ENCODE data around the gene SPATA2L.

Gene SPATA2L

GRCh38 chr16:89727406-89728120 is 26.1 kb upstream of the SPATA2L start:
- no peak for DNase-seq (ENCODE audit: low spot score)

DNA sequence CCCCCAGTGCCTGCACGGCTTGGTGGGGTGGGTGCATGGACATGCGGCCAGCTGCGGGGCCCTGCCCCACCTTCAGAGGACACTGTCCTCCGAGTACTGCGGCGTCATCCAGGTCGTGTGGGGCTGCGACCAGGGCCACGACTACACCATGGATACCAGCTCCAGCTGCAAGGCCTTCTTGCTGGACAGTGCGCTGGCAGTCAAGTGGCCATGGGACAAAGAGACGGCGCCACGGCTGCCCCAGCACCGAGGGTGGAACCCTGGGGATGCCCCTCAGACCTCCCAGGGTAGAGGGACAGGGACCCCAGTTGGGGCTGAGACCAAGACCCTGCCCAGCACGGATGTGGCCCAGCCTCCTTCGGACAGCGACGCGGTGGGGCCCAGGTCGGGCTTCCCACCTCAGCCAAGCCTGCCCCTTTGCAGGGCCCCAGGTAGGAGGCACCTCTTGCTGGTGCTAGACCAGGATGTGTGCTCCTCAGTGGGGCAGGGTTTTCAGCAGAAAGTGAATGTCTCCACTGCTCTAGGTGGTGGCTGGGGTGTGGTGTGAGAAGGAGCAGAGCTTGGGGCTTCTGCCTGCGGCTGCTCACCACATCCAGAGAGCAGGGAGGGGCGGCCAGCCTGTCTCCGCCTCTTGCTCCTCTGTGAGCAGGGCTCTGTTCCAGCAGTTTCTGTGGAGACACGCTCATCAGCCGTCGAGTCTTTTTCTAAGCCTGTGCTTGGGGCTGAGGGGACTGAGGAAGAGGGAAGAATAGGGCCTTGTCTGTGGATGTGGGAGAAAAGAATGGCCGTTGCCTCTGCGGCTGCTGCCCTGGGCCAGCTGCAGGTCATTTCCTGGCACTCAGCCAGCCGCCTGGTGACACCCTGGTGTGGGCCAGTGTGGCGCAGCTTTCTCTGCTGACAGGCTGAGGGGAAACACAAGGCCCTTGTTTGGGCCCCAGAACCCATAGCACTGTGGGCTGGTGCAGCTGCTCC is 22.1 kb upstream of the SPATA2L start:
- DNase-seq (ENCODE audit: low spot score): no peak

DNA sequence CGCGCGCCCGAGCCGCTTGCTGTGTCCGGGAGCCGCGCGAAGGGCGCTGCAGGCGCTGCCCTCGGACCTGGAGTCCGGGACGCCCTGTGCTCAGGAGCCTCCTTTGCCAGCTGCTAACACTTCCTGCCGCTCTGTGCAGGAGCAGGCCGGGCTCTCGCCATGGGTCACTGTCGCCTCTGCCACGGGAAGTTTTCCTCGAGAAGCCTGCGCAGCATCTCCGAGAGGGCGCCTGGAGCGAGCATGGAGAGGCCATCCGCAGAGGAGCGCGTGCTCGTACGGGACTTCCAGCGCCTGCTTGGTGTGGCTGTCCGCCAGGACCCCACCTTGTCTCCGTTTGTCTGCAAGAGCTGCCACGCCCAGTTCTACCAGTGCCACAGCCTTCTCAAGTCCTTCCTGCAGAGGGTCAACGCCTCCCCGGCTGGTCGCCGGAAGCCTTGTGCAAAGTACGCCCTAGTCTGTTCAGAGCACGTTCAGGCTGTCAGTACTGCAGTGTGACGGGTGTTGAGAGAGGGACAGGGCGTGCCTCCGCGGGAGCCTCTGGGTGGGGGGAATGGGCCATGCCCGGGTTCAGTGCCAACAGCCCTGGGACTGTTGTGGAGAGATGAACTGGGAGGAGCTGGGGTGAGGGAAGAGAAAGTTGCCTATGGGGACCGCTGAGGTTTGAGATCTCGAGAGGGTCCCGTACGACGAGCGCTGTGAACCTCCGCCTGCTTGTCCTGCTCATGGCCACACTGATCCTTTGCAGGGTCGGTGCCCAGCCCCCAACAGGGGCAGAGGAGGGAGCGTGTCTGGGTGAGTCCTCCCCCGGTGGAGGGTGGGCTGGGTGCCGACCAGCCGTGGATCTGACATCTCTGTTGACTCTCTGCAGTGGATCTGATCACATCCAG is 21.1 kb upstream of the SPATA2L start:
- peak; percentile 86 for DNase-seq (ENCODE audit: low spot score)

- peak; percentile 65 for DNase-seq (ENCODE audit: low spot score)
Observed at GRCh38 chr16:89721546-89722391, 20.3 kb upstream of the SPATA2L start.

DNA sequence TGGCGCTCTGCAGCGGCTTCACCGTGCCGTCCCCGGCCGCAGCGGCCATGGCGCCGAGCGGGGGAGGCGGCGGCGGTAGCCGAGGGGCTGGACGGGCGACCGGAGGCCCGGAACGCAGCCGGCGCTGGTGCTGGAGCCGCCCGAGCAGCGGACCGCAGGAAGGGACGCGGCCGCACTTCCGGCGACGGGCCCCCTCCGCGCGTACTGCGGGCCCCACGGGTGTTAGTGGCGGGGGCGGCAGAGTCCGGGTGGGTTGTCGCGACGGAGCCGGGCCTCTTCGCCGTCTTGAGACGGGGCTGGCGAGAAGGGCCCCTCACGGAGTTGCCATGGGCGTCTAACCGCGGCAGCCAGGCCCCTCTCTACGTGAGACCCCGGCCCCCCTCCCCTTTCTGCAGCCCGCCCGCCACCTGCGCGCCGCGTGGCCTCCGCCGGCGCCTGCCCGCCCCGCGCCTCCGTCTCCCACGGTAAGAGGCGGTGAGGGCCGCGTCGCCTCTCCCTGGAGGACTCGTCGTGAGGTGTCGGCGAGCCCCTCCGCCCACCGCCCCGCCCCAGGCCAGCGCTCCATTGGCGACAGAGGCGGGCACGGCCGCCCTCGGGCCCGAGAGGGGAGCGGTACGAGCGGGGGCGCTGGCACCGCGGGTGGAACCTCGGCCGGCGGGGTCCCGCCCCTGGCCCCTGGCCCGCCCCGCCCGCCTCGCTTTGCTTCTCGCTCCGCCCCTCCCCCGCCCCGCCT is 19.5 kb upstream of the SPATA2L start, which contains the start of the genes VPS9D1 and ZNF276:
TSS of gene VPS9D1 (minus strand) at position 86 of the 733 bp plus-strand sequence. CDS start at position 49, 37 bp downstream.
TSS of gene ZNF276 (plus strand) at position 725 of the 733 bp plus-strand sequence. CDS start 104 bp downstream, outside the sequence.
- DNase-seq (ENCODE audit: low spot score): peak; percentile 80

DNA sequence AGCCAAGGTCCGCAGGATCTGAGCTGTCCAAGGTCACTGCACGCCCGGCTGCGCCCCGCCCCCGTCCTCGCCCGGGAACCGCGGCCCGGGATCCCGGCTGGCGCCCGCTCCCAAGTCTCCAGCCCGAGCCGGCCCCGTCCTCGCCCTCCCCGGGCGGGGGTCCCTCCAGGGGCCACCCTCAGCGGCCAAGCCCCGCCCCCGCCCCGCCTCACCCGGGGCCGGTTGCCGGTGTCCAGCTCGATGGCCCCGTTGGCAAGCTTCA is 19.0 kb upstream of the SPATA2L start:
- DNase-seq (ENCODE audit: low spot score): no peak

DNA sequence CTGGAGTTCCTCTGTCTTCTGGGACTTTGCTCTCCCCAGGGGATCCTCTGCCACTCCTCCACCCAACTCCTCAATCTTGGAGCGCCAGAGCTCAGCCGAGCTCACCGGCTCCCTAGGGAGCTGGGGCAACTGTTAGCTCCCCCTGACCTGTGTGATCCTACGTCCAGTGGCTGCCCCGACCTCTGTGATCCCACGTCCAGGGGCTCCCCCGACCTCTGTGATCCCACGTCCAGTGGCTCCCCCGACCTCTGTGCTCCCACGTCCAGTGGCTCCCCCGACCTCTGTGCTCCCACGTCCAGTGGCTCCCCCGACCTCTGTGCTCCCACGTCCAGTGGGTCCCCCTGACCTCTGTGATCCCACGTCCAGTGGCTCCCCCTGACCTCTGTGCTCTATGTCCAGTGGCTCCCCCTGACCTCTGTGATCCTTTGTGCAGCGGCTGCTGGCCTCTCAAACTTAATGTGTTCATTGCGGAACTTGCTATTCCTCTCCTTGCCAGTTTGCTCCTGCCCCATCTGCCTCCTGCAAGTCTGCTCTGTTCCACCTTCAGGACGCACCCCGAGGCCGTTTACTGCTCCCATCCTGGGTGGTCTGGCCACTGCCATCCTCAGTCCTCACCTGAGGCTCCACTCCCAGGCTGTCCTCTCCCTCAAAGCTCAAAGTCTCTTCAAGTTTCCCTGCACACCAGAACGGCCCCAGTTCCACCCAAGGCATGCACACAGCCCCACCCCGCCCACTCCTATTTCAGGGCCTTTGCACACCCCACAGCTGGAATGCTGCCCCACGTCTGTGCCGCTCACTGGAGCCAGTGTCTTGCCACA is 16.4 kb upstream of the SPATA2L start:
- no peak for DNase-seq (ENCODE audit: low spot score)

DNA sequence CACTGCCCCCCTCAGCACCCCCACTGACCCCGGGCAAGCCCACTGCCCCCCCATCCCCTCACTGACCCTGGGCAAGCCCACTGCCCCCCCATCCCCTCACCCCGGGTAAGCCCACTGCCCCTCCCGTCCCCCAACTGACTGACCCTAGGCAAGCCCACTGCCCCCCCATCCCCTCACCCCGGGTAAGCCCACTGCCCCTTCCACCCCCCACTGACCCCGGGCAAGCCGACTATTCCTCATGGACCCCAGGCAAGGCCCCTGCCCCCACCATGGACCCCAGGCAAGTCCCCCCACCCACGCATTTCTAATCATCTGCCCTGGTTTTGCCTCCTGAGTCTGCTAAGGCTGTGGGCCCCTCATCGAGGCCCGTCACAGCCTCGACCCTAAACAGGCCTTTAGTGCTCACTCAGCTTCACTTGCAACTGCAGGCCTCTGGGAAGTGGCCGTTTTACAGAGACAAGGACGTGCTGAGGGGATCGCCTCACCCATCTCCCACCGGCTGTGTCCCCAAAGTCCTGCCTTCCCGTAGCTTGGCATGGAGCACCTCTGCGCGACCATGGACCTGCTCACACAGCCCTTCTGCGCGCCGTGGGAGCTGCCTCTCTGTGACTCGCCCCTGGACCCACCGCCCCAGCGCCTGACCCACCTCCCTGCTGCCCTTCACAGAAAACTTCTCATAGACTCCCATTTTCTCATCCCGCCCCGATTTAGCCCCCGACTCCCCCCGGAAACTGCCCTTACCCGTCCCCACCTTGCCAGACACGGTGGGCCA is 15.6 kb upstream of the SPATA2L start:
- DNase-seq (ENCODE audit: low spot score): no peak

GRCh38 chr16:89716493-89716892 is 15.0 kb upstream of the SPATA2L start:
- no peak for DNase-seq (ENCODE audit: low spot score)

GRCh38 chr16:89712274-89712781 is 10.8 kb upstream of the SPATA2L start:
- peak; percentile 69 for DNase-seq (ENCODE audit: low spot score)

DNA sequence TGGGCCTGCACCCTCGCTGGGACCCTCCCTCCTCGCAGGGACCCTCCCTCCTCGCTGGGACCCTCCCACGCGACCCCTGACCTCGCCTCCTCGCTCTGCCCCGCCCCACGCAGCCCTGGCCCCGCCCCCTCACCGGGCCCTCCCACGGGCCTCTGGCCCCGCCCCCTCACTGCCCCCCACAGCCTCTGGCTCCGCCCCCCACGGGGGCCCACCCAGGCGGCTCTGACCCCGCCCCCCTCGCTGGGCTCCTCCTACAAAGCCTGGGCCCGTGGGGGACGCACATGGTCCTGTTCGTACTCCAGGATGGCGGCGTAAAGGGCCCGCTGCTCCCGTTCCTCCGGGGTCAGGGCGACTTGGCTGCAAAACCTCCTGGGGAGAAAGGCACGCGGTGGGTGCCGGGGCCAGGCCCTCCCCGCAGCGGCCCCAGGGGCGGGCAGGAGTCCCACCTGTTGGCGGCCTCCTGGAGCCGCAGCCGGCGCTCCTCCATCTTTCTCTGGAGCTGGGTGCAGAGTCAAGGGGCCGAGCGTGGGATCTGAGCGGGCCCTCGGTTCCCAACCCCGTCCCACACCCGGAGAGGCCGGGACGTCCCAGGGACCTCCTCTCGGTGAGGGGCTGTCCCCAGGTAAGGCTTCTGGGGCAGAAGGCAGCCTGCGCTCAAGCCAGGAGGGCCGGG is 10.2 kb upstream of the SPATA2L start:
- peak; percentile 78 for DNase-seq (ENCODE audit: low spot score)

GRCh38 chr16:89710709-89711564 is 9.4 kb upstream of the SPATA2L start:
- DNase-seq (ENCODE audit: low spot score): no peak

GRCh38 chr16:89709716-89710432 is 8.4 kb upstream of the SPATA2L start:
- no peak for DNase-seq (ENCODE audit: low spot score)

GRCh38 chr16:89709166-89709565 is 7.7 kb upstream of the SPATA2L start:
- no peak for DNase-seq (ENCODE audit: low spot score)

- no peak for DNase-seq (ENCODE audit: low spot score)
Observed at GRCh38 chr16:89708481-89708931, 7.0 kb upstream of the SPATA2L start.

DNA sequence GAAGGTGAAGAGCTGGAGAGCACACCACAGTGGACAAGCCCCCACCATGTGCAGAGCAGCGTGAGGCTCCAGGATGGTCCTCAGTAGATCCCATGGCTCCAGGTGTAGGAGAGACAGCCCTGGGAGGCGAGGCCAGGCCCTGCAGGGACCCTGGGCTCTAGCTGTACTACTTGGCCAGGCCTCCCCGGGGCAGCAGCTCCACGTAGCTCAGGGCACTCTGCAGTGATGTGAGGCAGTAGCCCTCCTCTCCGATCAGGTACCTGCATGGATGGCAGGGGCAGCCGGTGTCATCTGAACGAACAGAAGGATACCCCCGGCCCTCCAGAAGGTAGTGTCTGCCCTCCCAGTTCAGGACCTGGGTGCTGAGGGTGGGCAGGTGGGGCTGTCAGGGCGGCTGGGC is 6.2 kb upstream of the SPATA2L start:
- DNase-seq (ENCODE audit: low spot score): no peak

All from RKO (cell line).